Gastrocnemius medialis (tissue), 4 donors: ENCODE data around the gene PRDM15. TPM values are rescaled to one million over a fixed set of nuclear protein-coding genes. Genes with fewer than 3 reads are reported as not detected.

Source experiments
- ATAC-seq, 2 donors: fragments of 150-250 bp; one replicate each; pipeline ENCODE4 v1.9.1; 2016
- DNase-seq, 2 donors: peaks; one replicate each; pipeline ENCODE4 v3.0.0-alpha.2; 2019
- H3K27ac ChIP-seq, 4 donors: fragments of 200-600 bp; sonication (generic); 1 replicate in 1 of 4; 2 replicates in 3 of 4; pipeline ENCODE4 v1.5.1; 2016 to 2018; ENCODE audit warnings: mild to moderate bottlenecking in 2 of 4, moderate library complexity in 1 of 4
- H3K27me3 ChIP-seq, 3 donors: fragments of 200-600 bp; sonication (generic) in 2 of 3; 1 replicate in 1 of 3; 2 replicates in 2 of 3; pipeline versions ENCODE4 v1.5.1 to v1.6.0; 2016 to 2019; ENCODE audit warnings: mild to moderate bottlenecking in 1 of 3, moderate library complexity in 1 of 3
- H3K36me3 ChIP-seq, 2 donors: fragments of 200-600 bp; sonication (generic) in 1 of 2; one replicate each; pipeline ENCODE4 v1.5.1; 2017 to 2018
- H3K4me1 ChIP-seq, 2 donors: fragments of 200-600 bp; sonication (generic) in 1 of 2; one replicate each; pipeline ENCODE4 v1.5.1; 2016 to 2017; ENCODE audit warnings: mild to moderate bottlenecking in 2 of 2
- H3K4me3 ChIP-seq, 4 donors: fragments of 200-600 bp; sonication (generic) in 3 of 4; 1 replicate in 1 of 4; 2 replicates in 3 of 4; pipeline ENCODE4 v1.5.1; 2016 to 2019; ENCODE audit warnings: mild to moderate bottlenecking in 2 of 4
- H3K9me3 ChIP-seq, 3 donors: fragments of 200-600 bp; sonication (generic) in 2 of 3; 1 replicate in 1 of 3; 2 replicates in 2 of 3; pipeline ENCODE4 v1.5.1; 2016 to 2019
- CTCF ChIP-seq, 5 experiments: fragments of 450-650 bp in 3 of 5; fragments of 200-600 bp in 2 of 5; sonication (generic) in 2 of 5; IDR thresholded peaks in 4 of 5; conservative IDR thresholded peaks in 1 of 5; 1 replicate in 4 of 5; 2 replicates in 1 of 5; pipeline ENCODE4 v1.5.1; 2016 to 2019; ENCODE audit warnings: antibody characterized with exemption in 5 of 5, mild to moderate bottlenecking in 3 of 5, moderate library complexity in 3 of 5
- POLR2A ChIP-seq, 2 donors: fragments of 450-650 bp; IDR thresholded peaks; one replicate each; pipeline ENCODE4 v1.6.1; 2017; ENCODE audit warnings: antibody characterized with exemption in 2 of 2, mild to moderate bottlenecking in 2 of 2, moderate library complexity in 2 of 2
- in situ Hi-C, 4 donors: fragments of 200-750 bp; cut with MboI; loops; one replicate each; pipeline versions ENCODE4 v1.15.0 to v1.8.0; 2017; ENCODE audit warnings: low sequenced_read_pairs in 4 of 4
- intact Hi-C: fragments of 100-400 bp; cut with DNase I; formaldehyde crosslinking; loops from one replicate; pipeline ENCODE4 v1.15.1; 2023; ENCODE audit warnings: low total_unique reads
- total RNA-seq, 4 donors: library from RNA; depleted of rRNA; stranded (reverse); fragments of >200 nt; gene quantifications; one replicate each; pipeline versions ENCODE4 v1.1.0 to v1.2.3, GENCODE V29; 2016

The PRDM15 gene
- total RNA-seq, 4 donors from 2014 or later, result 4.4 to 13.6 (median 5.4) TPM

DNA sequence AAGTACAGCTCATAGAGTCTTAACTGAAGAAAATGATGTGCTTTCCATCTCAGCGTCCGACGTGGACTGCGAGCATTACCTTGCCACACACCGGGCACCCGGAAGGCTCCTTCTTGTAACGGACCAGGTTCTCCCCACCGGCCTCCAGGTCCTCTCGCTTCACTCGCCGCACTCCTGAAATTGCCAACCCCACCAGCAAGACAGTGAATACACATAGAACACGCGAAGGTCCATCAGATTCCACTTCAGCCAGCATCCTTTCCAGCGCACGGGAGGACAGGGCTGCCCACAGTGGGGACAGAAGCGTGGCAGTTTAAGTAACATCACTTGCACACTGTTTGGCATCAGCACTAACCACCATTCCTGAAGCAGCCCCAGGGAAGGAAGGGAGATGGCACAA is 53.3 kb downstream of the PRDM15 start:
- Histone ChIP-seq H3K9me3 (no peaks in the 10 kb centered on the region), H3K27me3 (no peaks in the 10 kb centered on the region), H3K36me3 (peaks cover 0 to 38% of the 10 kb centered on the region in 2 donors), H3K4me3 (no peak overlapping the region), H3K4me1 (no peaks in the 10 kb centered on the region), H3K27ac (no peak overlapping the region)
- intact Hi-C loops, result no loop called here
- no peak for DNase-seq
- no peak for TF ChIP-seq POLR2A (IDR thresholded peaks at IDR 0.05)
- in situ Hi-C loops, result loop anchor here in 2 of 4 donors (10.0 to 25.0 kb wide), 2 partner anchors 111 to 289 kb away; no protein-coding TSS in a partner anchor
- ATAC-seq, result no peak

DNA sequence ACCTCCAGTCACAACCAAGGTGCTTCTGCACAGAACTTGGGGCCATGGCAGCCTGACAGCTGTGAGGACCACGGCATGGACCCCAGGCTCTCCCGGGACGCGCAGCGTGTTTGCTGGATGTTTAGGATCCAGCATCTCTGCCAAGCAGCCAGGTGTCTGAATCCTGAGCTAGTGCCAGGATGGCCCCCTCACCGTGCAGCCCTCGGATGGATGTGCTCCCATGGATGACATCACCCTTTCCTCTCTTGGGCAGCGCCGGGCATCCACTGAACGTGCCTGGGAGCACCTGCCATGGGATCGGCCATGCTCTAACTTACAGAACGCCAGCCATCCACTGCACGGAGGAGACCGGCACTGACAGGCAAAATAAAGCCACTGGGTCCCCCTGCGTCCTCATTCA is 53.9 kb downstream of the PRDM15 start:
- no peaks in the 10 kb centered on the region for H3K9me3 ChIP-seq

DNA sequence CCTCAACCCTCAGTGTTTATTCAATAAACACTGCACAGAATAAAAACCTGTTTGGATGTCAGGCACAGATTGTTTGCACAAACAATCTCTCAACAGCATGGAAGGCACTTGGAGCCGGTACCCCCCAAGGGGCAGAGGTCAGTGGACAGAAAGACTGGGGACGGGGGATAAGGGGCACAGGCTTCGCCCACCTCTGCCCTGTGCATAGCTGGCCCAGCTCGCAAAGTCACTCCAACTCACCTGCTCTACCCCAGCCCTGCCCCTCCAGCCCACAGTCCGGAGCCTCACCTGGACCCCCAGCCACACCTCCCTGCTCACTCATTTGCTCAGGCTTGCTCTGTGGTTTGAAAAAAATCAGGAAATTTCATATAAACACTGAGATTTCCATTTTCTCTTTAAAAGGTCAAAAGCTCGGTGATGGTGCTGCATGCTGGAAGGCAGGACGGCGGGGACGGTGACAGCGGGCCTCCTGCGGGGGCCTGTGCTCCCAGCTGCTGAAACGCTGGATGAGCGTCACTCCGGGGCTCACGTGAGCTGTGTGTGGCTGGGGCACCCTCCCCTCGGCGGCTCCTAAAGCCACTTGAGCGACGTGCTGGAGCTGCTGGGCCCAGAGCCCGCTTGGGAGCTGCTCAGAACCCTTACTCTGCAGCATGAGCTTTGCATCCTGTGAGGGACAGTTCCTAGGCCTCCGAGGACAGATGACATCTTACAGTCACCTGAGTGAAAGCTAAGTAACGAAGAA is 54.5 kb downstream of the PRDM15 start:
- DNase-seq, result no peak
- Histone ChIP-seq H3K36me3 (peaks cover 0 to 50% of the 10 kb centered on the region in 2 donors), H3K4me1 (no peaks in the 10 kb centered on the region), H3K9me3 (no peaks in the 10 kb centered on the region), H3K4me3 (no peak overlapping the region), H3K27me3 (no peaks in the 10 kb centered on the region), H3K27ac (no peak overlapping the region)
- TF ChIP-seq CTCF (IDR thresholded peaks at IDR 0.05 in 4 of 5, conservative IDR thresholded peaks at IDR 0.05 in 1 of 5) (no peak), POLR2A (IDR thresholded peaks at IDR 0.05) (no peak)
- in situ Hi-C loops (loop anchor here in 3 of 4 donors (10.0 to 25.0 kb wide), 3 partner anchors 113 to 290 kb away; no protein-coding TSS in a partner anchor), intact Hi-C loops (no loop called here)
- no peak for ATAC-seq

More for the DNA sequence above, 53.9 kb downstream of the PRDM15 start:
- no peak overlapping the region for H3K27ac ChIP-seq
- no peaks in the 10 kb centered on the region for H3K27me3 ChIP-seq
- no peak for TF ChIP-seq POLR2A (IDR thresholded peaks at IDR 0.05)
- no peak for TF ChIP-seq CTCF (IDR thresholded peaks at IDR 0.05 in 4 of 5, conservative IDR thresholded peaks at IDR 0.05 in 1 of 5)
- no peak overlapping the region for H3K4me3 ChIP-seq
- in situ Hi-C loops (loop anchor here in 2 of 4 donors (10.0 to 25.0 kb wide), 2 partner anchors 112 to 290 kb away; no protein-coding TSS in a partner anchor), intact Hi-C loops (no loop called here)
- DNase-seq, result no peak
- no peaks in the 10 kb centered on the region for H3K4me1 ChIP-seq
- ATAC-seq, result no peak
- peaks cover 0 to 45% of the 10 kb centered on the region in 2 donors for H3K36me3 ChIP-seq

GRCh38 chr21:41823906-41824305 is 55.2 kb downstream of the PRDM15 start:
- TF ChIP-seq POLR2A (IDR thresholded peaks at IDR 0.05), result no peak
- no peak for TF ChIP-seq CTCF (IDR thresholded peaks at IDR 0.05 in 4 of 5, conservative IDR thresholded peaks at IDR 0.05 in 1 of 5)
- intact Hi-C loops, result no loop called here
- Histone ChIP-seq H3K4me1 (no peaks in the 10 kb centered on the region), H3K9me3 (no peaks in the 10 kb centered on the region), H3K36me3 (peaks cover 0 to 55% of the 10 kb centered on the region in 2 donors), H3K4me3 (no peak overlapping the region), H3K27ac (no peak overlapping the region), H3K27me3 (no peaks in the 10 kb centered on the region)
- in situ Hi-C loops, result loop anchor here in 2 of 4 donors (10.0 to 25.0 kb wide), 2 partner anchors 288 to 291 kb away; no protein-coding TSS in a partner anchor
- DNase-seq (no peak), ATAC-seq (no peak)

DNA sequence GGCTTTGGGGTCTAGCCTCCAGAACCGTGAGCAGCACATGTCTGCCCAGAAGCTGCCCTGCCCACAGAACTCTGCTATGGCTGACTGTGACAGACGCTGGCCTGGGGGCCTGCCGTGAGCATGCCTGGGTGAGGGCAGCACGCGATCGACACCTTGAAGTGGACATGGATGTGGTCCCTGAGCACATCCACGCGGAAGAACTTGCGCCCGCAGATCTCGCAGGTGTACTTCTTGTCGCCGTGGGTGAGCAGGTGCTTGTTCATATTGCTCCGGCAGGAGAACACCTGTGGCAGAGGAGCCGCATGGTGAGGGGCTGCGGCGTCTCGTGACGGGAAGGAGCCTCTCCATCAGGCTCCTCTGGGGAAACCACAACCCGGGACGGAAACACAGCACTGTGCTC is 56.0 kb downstream of the PRDM15 start:
- in situ Hi-C loops, result loop anchor here in 2 of 4 donors (10.0 to 25.0 kb wide), 2 partner anchors 289 to 292 kb away; no protein-coding TSS in a partner anchor

More for the DNA sequence above, 56.0 kb downstream of the PRDM15 start:
- no peaks in the 10 kb centered on the region for H3K9me3 ChIP-seq
- no peak for ATAC-seq
- H3K4me1 ChIP-seq, result no peaks in the 10 kb centered on the region
- intact Hi-C loops, result no loop called here
- no peaks in the 10 kb centered on the region for H3K27me3 ChIP-seq
- peaks cover 0 to 53% of the 10 kb centered on the region in 2 donors for H3K36me3 ChIP-seq
- TF ChIP-seq POLR2A (IDR thresholded peaks at IDR 0.05), result no peak
- H3K27ac ChIP-seq, result no peak overlapping the region
- no peak for DNase-seq
- no peak overlapping the region for H3K4me3 ChIP-seq
